Uterus (tissue), 4 donors: ENCODE results near the gene SLC25A26. TPM values are rescaled to one million over a fixed set of nuclear protein-coding genes. Genes with fewer than 3 reads are reported as not detected.
A peak's percentile ranks its signal among the peaks of the same experiment; 100 is the strongest.

Experiments
- DNase-seq, 2 donors: peaks; one replicate each; pipeline ENCODE4 v3.0.0-alpha.2; 2019 to 2020
- H3K27ac ChIP-seq, 2 donors: fragments of 200-600 bp; sonication (generic); 1 replicate in 1 of 2; 2 replicates in 1 of 2; pipeline ENCODE4 v1.5.1; 2016 to 2018
- H3K27me3 ChIP-seq, 2 donors: fragments of 200-600 bp; sonication (generic); one replicate each; pipeline ENCODE4 v1.5.1; 2018 to 2019; ENCODE audit warnings: control low read depth in 1 of 2
- H3K36me3 ChIP-seq, 2 donors: fragments of 200-600 bp; sonication (generic); one replicate each; pipeline ENCODE4 v1.5.1; 2019; ENCODE audit warnings: control low read depth in 1 of 2
- H3K4me1 ChIP-seq, 2 donors: fragments of 200-600 bp; sonication (generic); one replicate each; pipeline ENCODE4 v1.5.1; 2018 to 2019; ENCODE audit warnings: control low read depth in 1 of 2
- H3K4me3 ChIP-seq, 2 donors: fragments of 200-600 bp; sonication (generic); 1 replicate in 1 of 2; 2 replicates in 1 of 2; pipeline ENCODE4 v1.5.1; 2018 to 2019; ENCODE audit warnings: mild to moderate bottlenecking in 1 of 2
- H3K9me3 ChIP-seq, 2 donors: fragments of 200-600 bp; sonication (generic); one replicate each; pipeline ENCODE4 v1.5.1; 2019; ENCODE audit warnings: control low read depth in 1 of 2
- POLR2A ChIP-seq, 2 donors: fragments of 450-650 bp; IDR thresholded peaks; one replicate each; pipeline ENCODE4 v1.6.1; 2016; ENCODE audit warnings: antibody characterized with exemption in 2 of 2, mild to moderate bottlenecking in 1 of 2, moderate library complexity in 1 of 2
- intact Hi-C: fragments of 100-400 bp; cut with DNase I; formaldehyde crosslinking; loops from one replicate; pipeline ENCODE4 v1.15.1; 2023; ENCODE audit warnings: low total_unique reads
- total RNA-seq, 4 donors: library from RNA; depleted of rRNA in 3 of 4; stranded (reverse); fragments of >200 nt in 3 of 4; gene quantifications; one replicate each; pipeline versions ENCODE4 v1.1.0 to v1.2.4, GENCODE V29; 2014 to 2023
- TF ChIP-seq, protein P1 (sequence below), 4 experiments: fragments of 200-600 bp in 2 of 4; fragments of 450-650 bp in 2 of 4; sonication (generic) in 2 of 4; IDR thresholded peaks; one replicate each; pipeline ENCODE4 v1.5.1; 2016 to 2019; ENCODE audit warnings: antibody characterized with exemption in 4 of 4, mild to moderate bottlenecking in 2 of 4, moderate library complexity in 1 of 4
- donor health status: DM: yes; HTN: yes; CAD: no.

Gene SLC25A26
- total RNA-seq, 4 donors from 2014 or later: 10.6 to 24.9 (median 17.8) TPM

DNA sequence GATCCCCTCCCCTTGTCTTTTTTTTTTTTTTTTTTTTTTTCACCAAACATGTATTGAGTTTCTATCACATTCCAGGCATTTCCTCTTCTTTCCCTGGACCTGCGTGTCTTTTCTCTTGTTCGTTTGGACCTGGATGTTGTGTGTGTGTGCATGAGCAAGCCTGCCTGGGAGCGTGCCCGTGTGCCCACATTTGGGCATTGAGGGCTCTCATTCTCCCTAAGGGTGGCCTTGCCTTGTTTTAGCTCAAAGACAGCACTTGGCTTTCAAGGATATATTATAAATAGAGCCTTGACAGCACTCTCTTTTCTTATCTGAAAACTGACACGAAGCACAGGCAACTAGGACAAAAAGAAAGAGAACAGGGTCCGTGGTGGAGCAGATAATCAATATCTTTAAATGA is 39.0 kb upstream of the SLC25A26 start:
- Histone ChIP-seq H3K27ac (no peak overlapping the region), H3K4me3 (no peak overlapping the region)
- TF ChIP-seq POLR2A (IDR thresholded peaks at IDR 0.05): no peak

DNA sequence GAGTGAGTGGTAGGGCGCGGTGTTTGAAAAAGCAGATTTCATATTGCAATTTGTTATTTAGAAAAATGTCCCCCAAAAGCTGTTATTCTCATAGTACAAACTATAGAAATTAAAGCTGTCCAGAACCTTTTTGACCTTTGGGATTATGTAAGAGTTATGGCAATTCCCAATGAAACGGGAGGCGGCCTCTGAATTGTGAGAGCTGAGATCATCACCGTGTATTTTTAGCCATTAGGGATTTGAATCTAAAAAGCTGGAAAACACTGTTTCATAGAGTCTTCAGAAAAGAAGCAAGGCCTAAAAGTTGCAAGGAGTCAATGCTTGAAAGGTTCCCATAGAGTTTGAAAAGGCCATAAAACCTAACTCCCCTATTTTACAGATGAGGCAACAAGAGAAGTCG is 38.6 kb upstream of the SLC25A26 start:
- Histone ChIP-seq H3K36me3 (no peaks in the 10 kb centered on the region), H3K9me3 (no peaks in the 10 kb centered on the region), H3K4me1 (no peaks in the 10 kb centered on the region), H3K4me3 (no peak overlapping the region), H3K27me3 (no peaks in the 10 kb centered on the region), H3K27ac (no peak overlapping the region)
- no peak for DNase-seq
- TF ChIP-seq, protein P1, sequence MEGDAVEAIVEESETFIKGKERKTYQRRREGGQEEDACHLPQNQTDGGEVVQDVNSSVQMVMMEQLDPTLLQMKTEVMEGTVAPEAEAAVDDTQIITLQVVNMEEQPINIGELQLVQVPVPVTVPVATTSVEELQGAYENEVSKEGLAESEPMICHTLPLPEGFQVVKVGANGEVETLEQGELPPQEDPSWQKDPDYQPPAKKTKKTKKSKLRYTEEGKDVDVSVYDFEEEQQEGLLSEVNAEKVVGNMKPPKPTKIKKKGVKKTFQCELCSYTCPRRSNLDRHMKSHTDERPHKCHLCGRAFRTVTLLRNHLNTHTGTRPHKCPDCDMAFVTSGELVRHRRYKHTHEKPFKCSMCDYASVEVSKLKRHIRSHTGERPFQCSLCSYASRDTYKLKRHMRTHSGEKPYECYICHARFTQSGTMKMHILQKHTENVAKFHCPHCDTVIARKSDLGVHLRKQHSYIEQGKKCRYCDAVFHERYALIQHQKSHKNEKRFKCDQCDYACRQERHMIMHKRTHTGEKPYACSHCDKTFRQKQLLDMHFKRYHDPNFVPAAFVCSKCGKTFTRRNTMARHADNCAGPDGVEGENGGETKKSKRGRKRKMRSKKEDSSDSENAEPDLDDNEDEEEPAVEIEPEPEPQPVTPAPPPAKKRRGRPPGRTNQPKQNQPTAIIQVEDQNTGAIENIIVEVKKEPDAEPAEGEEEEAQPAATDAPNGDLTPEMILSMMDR (IDR thresholded peaks at IDR 0.05): no peak
- intact Hi-C loops: no loop called here

More for the DNA sequence above, 39.0 kb upstream of the SLC25A26 start:
- no peaks in the 10 kb centered on the region for H3K36me3 ChIP-seq
- intact Hi-C loops: no loop called here
- no peaks in the 10 kb centered on the region for H3K9me3 ChIP-seq
- DNase-seq: no peak
- no peaks in the 10 kb centered on the region for H3K27me3 ChIP-seq
- H3K4me1 ChIP-seq: no peaks in the 10 kb centered on the region

DNA sequence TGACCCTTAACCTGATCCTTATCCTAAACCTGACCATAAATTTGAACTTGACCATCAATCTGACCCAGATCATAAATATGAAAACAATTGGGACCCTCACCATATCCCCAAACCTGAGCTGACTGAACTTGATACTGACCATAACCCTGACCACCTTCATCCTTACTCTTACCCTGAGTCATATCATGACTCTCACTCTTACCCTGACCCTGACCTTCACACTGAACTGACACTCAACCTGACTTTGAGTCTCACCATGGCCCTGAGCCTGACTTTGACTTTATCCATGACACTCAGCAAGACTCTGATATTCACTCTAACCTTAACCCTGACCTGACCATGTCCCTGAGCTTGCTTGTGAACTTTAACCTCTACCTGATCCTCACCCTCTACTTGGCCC is 34.3 kb upstream of the SLC25A26 start:
- Histone ChIP-seq H3K27ac (no peak overlapping the region), H3K36me3 (no peaks in the 10 kb centered on the region), H3K4me1 (no peaks in the 10 kb centered on the region), H3K9me3 (no peaks in the 10 kb centered on the region), H3K27me3 (no peaks in the 10 kb centered on the region), H3K4me3 (no peak overlapping the region)
- DNase-seq: no peak
- TF ChIP-seq, protein P1 (IDR thresholded peaks at IDR 0.05): no peak
- TF ChIP-seq POLR2A (IDR thresholded peaks at IDR 0.05): no peak
- intact Hi-C loops: no loop called here

DNA sequence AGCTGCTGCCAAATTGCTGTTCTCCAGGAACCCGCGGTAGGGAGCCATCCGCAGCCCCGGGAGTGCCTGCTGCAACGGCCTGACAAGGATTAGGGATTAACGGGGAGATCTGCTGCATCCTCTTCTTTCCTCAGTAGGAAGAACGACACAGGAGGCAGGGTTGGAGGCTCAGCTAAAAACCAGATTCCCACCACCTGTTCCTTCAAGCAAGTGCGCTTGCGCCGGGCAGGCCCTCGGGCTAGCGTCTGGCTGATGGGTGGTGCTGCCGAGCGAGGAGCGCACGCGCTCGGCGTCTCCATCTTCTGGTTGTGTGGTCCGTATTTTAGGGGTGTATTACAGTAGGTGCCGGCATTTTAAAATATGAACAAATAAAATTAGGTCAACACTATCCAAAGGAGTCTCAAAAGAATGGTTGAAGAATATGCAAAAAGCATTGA is 25.4 kb upstream of the SLC25A26 start:
- Histone ChIP-seq H3K9me3 (no peaks in the 10 kb centered on the region), H3K4me1 (no peaks in the 10 kb centered on the region), H3K36me3 (peaks cover 0 to 3% of the 10 kb centered on the region in 2 donors), H3K4me3 (no peak overlapping the region), H3K27ac (no peak overlapping the region), H3K27me3 (peaks cover 0 to 6% of the 10 kb centered on the region in 2 donors)
- intact Hi-C loops: no loop called here
- peak in 1 of 2 donors; percentile 27 for DNase-seq
- no peak for TF ChIP-seq POLR2A (IDR thresholded peaks at IDR 0.05)
- TF ChIP-seq, protein P1 (IDR thresholded peaks at IDR 0.05): no peak

DNA sequence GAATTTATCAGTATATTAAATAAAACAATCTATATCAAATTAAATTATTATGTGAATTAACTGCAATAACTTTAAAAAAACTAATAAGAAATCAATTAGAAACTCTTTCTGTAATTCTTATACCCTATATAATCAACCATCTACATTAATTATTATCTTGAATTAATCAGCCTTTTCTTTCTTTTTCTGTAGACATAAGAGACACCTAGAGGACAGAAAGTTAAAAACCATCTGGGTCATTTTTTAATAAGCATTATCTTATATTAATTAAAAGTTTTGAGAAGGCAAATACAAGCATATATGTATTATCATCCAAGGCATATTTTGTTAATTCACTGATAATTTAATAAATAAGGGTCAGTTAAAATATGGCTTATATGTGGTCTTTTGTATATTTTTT is 24.2 kb upstream of the SLC25A26 start:
- intact Hi-C loops: no loop called here
- Histone ChIP-seq H3K27me3 (peaks cover 0 to 6% of the 10 kb centered on the region in 2 donors), H3K36me3 (peaks cover 0 to 3% of the 10 kb centered on the region in 2 donors), H3K4me3 (no peak overlapping the region), H3K9me3 (no peaks in the 10 kb centered on the region), H3K4me1 (no peaks in the 10 kb centered on the region), H3K27ac (no peak overlapping the region)
- TF ChIP-seq, protein P1 (IDR thresholded peaks at IDR 0.05): peak in 2 of 4 experiments; percentile 15 to 29
- no peak for TF ChIP-seq POLR2A (IDR thresholded peaks at IDR 0.05)
- DNase-seq: no peak
